Retina (tissue), 1 donor: Measurements from ENCODE around the gene CAPRIN1.
"Not testable (repeated sequence)": the region's sequence is repeated elsewhere in the genome, so short reads cannot be mapped to it uniquely, and the experiment has no call there.

ENCODE experiments used
- DNase-seq: peaks from one replicate; pipeline ENCODE4 v3.0.0-alpha.2; 2016

The CAPRIN1 gene

DNA sequence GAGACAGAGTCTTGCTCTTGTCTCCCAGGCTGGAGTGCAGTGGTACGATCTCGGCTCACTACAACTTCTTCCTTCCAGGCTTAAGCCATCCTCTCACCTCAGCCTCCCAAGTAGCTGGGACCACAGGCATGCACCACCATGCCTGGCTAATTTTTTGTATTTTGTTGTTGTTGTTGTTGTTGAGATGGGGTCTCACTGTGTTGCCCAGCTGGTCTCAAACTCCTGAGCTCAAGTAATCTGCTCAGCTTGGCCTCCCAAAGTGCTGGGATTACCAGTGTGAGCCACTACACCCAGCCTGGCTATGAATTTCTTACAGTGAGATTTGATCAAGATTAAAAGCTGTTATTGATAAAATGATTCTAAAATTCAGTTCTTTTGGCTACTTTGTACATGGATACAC, 43.4 kb downstream of the CAPRIN1 start:
- not testable (repeated sequence) for DNase-seq

GRCh38 chr11:34098813-34099212, 47.3 kb downstream of the CAPRIN1 start:
- DNase-seq: no peak

DNA sequence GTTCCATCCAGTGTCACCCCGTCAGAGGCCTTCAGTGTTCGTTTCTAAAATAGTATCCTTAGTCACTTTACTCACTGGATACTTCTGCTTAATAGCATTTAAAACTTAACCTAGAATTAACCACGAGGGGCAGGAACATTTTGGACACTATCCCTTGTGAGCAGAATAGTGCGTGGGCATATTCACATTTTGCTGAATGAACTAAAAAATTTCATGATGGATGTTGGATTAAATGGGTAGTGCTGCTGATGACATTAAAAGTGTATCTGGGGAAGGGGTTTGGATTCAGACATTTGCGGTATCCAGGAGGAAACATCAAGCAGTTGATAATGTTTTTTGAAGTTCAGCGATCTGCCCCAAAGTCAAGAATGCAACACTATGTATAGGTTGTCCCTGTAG, 53.1 kb downstream of the CAPRIN1 start:
- no peak for DNase-seq

GRCh38 chr11:34105079-34105956, 53.8 kb downstream of the CAPRIN1 start, which contains the start of gene NAT10:
Gene NAT10, plus strand, starts transcription at chr11:34105629. Its CDS starts 2,597 bp downstream, at chr11:34108226.
- DNase-seq: peak; percentile 97

DNA sequence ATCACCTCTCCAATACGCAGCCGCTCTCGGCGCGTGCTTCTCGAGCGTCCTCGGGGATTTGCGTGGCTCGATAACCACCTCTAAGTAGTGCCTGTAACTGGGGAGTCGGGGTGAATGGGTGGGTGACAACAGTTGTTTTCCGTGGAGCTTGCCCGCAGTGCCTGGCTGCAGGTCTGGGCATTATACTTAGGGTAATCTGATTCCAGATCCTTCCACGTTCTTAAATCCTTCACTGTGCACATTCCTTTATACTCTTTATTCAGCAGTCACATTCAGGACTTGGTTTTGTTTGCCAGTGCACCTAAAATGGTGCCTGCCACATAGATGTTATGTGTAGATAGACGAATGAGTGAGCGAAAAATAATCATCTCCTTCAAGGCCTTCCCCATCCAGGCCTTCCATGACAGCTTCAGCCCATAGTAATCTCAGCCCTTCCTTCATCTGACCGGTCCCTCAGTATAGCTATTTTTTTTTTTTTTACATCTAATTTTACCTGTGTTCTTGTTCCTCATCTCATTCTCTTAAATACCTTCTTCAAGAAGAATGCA, 54.5 kb downstream of the CAPRIN1 start:
- DNase-seq: no peak

DNA sequence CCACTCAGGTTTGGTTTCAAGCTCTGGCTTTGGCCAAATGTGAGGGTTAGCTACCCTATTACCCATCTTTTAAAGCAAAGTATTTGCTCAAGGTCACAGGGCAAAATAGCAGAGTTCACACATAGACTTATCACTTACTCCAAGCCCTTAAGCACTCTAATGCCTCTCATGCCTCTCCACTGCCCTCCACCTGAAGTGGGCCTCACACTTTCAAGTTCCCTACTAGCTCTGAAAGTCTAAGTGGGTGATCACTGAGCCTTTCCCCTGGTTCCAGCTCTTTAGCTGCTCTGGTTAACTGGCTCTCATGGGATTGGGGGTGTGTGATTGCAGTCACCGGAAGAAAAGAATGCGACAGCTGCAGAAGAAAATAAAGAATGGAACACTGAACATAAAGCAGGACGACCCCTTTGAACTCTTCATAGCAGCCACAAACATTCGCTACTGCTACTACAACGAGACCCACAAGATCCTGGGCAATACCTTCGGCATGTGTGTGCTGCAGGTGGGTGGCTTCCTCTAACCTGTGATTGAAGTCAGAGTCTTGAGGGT, 60.3 kb downstream of the CAPRIN1 start:
- DNase-seq: no peak

DNA sequence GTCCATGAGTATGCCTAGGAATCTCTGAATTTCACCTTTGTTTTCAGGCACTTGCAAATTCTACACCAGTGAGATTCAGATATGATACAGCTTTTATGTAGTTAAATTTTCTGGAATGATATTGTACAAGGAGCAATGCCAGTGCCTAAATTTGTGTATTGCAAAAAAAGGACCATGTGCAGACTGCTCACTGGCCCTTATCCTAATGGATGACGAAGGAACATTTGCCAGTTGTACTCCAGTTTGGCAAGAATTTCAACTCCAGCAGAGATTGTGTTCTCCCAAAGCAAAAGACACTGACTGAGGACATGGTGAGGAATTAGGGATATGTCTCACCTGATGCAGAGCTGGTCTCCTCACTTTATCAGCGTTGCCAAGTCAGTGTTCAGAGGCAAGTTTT, 62.5 kb downstream of the CAPRIN1 start:
- DNase-seq: no peak

DNA sequence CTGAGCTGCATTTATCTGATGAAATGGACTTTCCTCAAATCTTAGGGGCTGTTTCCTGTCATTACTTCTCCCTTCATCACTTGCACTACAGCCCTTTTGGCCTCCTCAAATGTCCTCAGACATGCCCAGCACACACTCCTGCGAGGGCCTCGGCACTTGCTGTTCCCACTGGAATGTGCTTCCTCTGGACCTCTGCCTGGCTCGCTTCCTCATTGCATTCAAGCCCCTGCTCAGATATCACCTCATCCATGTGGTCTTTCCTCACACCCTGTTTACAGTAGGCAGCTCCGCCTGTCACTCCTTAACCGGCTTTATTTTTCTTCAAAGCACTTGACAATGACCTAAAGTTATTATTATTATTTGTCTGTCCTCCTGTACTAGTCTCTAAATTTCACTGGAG, 62.9 kb downstream of the CAPRIN1 start:
- DNase-seq: no peak

DNA sequence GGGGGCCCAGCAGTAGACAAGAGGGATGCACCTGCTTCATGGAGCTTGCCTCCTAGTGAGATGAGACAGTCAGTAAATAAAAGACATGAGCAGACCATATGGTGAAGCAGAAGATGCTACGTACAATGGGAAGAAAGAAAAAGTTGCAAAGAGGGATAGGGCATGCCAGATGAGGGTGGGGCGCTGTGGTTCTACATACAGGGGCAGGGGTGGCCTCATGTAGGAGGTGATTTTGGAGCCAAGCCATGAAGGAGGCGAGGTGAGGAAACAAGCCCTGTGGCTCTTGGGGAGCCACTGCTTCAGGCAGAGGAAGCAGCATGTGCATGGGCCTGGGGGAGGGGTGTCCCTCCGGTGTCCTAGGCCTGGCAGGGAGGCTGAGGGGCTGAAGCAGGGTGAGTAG, 69.1 kb downstream of the CAPRIN1 start:
- DNase-seq: no peak

- no peak for DNase-seq
Observed at GRCh38 chr11:34124885-34125668, 73.5 kb downstream of the CAPRIN1 start.

GRCh38 chr11:34126959-34127848, 75.7 kb downstream of the CAPRIN1 start:
- no peak for DNase-seq

DNA sequence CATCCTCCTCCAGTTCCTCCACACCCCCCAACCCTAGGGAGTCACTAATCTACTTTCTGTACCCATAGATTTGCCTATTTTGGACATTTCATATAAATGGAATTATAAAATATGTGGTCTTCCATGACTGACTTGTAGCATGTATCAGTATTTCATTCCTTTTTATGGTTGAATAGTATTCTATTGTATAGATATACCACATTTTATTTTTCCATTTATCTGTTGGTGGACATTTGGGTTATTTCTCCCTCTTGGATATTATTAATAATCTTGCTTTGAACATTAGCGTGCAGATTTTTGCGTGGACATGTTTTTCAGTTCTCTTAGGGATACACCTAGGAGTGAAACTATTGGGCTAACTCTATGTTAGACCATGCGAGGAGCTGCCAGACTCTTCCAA, 77.3 kb downstream of the CAPRIN1 start:
- no peak for DNase-seq

DNA sequence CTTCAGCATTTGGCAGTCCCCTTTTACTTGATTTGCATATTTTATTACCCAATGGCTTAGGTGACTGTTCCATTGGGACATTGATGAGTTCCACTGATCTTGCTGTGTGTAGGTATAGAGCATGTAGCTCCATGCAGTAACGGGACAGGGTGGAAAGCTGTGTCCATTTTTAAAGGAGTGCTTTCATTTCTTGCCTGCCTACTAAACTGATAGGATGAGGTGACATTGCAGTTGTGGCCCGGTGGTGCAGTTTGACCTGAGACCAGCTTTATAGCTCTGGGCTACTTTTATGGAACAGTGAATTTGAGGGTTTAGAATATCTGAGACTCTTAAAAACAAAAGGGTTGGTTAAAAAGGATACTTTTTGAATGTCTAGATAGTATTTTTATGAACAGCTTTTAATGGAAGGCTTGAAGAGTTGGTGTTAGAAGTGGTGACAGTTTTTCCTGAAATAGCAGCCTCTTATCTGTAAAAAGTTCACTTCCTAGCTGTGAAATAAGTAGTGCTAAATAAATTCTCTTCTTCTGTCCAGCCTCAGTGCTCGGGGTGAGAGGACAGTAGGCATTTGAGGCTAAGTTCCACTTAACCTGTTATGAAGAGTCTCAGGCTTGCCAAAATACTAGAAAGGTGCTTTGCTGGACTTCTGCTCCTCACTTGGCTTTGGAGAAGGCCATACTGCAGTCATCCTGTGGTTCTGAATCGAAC, 80.9 kb downstream of the CAPRIN1 start:
- DNase-seq: no peak

- DNase-seq: no peak
Observed at GRCh38 chr11:34134765-34135164, 83.2 kb downstream of the CAPRIN1 start.

GRCh38 chr11:34135439-34135838, 83.9 kb downstream of the CAPRIN1 start:
- DNase-seq: no peak

DNA sequence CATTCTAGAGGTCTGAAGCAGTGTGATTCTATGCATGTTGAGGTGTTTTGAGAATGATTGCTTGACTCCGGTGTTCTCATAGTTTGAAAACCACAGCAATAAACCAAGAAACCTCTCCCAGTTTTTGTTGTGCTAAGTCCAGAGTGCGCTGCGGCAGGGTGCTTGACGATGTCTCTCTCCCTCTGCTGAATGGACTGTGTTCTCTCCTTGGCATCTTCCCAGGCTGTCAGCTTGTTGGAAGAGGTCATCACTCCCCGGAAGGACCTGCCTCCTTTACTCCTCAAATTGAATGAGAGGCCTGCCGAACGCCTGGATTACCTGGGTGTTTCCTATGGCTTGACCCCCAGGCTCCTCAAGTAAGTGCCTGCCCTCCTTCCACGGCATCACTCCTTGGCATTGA, 84.9 kb downstream of the CAPRIN1 start:
- no peak for DNase-seq

- DNase-seq: no peak
Observed at GRCh38 chr11:34139346-34139745, 87.8 kb downstream of the CAPRIN1 start.

- DNase-seq: no peak
Observed at GRCh38 chr11:34140149-34140548, 88.6 kb downstream of the CAPRIN1 start.

- DNase-seq: no peak
Observed at GRCh38 chr11:34143048-34143447, 91.5 kb downstream of the CAPRIN1 start.

DNA sequence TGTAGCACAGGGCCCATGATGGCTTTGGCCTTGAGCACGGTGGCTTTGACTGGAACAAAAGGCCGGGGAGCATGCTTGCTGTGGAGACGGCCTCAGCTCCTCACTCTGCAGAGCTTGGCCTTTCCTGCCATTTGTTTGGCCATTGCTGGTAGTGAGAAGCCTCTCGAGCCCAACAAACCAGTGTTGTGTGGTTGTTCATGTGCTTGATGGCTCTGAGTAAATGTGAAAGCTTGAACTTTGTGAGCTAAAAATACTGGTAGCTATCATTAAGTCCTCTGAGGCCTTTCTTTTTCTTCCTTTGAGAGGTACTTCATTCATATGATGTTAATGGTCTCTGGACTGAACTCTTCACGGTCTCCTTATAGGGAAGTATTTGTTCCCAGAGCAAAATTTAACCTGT, 93.5 kb downstream of the CAPRIN1 start:
- DNase-seq: no peak

GRCh38 chr11:34145847-34146381, 94.4 kb downstream of the CAPRIN1 start:
- DNase-seq: no peak
